GM03348 (cell line): ENCODE results near the gene ESR1.
A peak's percentile ranks its signal among the peaks of the same experiment; 100 is the strongest.

Source experiments
- DNase-seq: peaks from one replicate; pipeline ENCODE4 v3.0.0; 2012; ENCODE audit warnings: low spot score

The ESR1 gene

GRCh38 chr6:151807513-151808370, at the start of gene ESR1:
TSS of gene ESR1 (plus strand) at chr6:151807682. CDS start at chr6:151807913, 231 bp downstream.
- DNase-seq: peak; percentile 24

- DNase-seq: no peak
Measured at GRCh38 chr6:151760486-151760885, 47.0 kb upstream of the ESR1 start.

DNA sequence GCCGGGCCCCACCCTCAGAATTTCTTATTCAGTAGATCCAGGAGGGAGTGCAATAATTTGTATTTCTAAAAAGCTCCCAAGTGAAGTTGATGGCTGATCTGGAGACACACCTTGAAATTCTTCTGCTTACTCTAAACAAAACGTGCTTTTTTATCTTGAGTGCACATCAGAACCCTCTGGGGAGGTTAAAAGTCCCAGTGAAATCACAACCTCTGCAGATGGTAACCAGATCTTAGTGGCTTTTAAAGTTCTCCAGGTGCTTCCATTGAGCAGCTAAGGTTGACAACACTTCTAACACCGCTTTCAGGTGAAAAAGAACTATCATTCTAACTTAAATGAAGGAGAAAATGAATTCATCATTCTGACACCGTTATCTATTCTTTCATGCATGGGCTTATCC, 45.6 kb upstream of the ESR1 start:
- DNase-seq: no peak

- no peak for DNase-seq
Measured at GRCh38 chr6:151762817-151763216, 44.7 kb upstream of the ESR1 start.

- peak; percentile 52 for DNase-seq
Measured at GRCh38 chr6:151763303-151763702, 44.2 kb upstream of the ESR1 start.

DNA sequence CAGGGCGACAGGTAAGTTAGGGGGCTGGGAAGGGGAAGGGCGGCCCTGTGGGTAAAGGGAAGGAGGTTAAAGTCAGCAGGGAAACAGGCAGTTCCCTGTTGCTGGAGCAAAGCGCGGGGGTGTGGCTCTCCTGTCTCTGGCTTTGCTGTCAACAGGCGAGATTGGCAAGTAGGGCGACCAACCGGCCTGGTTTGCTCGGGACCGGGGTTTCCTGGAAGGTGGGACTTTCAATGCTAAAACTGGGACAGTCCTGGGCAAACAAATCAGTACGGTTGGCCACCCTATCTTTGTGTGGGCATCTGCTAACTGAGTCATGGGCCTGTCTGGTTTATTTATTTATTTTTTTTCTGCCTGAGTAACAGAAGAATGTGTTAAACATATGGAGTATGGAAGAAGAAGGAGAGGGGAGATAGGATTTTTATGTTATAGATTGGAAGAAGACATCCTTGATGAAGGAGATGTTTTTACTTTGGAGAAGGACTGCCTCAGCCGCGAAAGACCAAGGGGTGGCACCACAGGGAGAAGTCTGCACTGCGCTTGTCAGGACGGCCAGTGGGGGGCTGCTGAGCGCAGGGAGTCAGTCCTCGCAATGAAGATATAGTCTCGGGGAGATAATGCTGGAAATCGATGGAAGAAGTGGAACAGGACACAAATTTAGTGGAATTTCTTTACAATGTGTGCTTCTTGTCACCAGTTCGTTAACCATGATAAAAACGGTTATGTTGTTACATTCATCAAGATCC, 43.4 kb upstream of the ESR1 start:
- DNase-seq: peak; percentile 90

GRCh38 chr6:151765444-151765886, 42.0 kb upstream of the ESR1 start:
- DNase-seq: peak; percentile 83

- DNase-seq: no peak
Measured at GRCh38 chr6:151772446-151772845, 35.0 kb upstream of the ESR1 start.

DNA sequence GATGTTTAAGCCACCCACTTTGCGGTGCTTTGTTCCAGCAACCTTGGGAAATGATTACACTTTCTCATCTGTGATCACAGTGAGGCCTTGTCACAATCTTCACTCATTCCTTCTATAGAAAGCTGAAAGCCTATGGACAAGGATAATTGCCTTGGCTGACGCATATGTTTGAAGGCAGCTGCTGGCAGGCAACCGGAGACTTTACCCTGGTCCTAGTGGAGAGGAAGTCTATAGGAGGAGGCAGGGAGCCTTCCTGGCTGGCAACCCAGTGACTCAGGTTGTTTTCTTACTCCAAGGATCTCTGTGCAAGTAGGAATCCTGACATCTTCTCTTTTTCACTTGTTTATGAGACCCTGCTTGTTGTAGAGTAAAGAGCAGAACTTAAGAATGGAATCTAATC, 34.1 kb upstream of the ESR1 start:
- no peak for DNase-seq

DNA sequence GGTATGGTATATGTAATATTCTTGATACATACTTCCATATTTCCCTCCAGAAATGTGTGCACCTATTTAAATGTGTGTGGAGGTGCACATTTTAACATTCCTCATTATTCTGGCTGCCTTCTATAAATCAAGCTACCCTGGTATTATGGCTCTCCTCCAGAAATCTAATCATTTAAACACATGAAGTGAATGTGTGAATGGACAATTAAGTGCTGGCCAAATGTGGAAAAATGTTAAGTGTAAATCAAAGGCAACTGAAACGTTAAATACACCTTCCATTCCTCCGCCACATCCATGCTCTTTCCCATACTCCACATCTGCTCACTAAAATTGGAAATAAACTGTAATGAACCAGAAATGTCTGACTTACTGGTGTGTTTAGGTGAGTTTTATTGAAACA, 24.9 kb upstream of the ESR1 start:
- no peak for DNase-seq

DNA sequence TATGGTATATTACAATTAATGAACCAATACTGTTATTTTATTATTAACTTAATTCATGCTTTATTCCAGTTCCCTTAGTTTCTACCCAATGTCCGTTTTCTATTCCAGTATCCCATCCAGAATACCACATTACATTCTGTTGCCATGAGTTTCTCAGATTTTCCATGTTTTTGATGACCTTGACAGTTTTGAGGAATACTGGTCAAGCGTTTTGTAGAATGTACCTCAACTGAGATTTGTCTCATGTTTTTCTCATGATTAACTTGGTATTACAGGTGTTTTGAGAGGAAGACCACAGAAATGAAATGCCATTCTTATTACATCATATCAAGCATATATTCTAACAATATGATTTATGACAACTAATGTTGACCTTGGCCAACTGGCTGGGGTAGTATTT, 23.8 kb upstream of the ESR1 start:
- DNase-seq: no peak

GRCh38 chr6:151784441-151785214, 22.9 kb upstream of the ESR1 start:
- DNase-seq: no peak

DNA sequence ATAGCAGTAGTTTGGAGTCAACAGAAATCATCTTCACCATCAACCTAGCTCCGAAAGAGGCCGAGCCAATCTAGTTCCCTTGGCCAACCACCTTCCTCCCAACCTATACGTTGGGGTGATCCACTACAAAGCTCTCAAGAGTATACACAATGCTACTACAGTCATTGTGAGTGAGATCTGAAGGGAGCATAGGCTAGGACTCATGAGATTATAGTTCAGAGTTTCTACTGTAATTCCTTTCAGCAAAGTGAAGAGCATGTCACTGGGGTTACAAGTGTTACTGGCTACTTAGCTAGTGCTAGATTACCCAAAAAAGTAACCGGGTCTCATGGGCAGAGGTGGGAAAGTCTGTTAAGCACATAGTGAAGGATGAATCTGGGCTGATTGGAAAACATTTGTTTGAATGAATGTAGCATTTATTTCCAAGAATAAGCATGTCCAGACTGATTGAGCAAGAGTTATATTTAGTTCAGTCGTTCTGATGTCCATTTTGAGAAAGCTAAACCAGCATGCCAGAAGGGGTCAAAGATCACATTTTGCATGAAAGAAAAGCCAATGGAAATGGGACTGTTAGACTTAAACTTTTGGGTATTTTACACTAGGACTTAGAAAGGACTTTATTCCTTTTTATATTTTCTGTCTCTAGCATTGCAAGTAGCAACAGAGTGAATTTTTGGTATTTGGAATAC, 10.5 kb upstream of the ESR1 start:
- DNase-seq: no peak

DNA sequence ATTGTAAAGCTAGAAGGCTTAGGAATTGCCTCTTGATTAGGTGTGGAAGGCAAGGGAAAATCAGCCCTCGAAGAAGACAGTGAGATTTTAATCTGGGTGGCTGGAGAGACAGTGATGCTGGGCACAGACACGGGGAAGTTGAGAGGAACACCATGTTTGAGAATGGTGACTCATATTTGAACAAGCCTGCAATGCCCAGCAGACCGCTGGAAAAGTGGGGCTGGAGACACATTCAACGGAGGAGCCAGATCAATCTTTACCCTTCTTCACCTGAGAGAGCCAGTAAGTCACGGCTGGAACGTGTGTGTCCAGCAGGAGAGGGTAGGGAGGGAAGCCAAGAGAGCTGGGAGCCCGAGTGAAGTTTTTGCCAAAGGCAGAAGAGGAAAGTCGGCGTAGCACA, 3.7 kb upstream of the ESR1 start:
- DNase-seq: no peak

- no peak for DNase-seq
Measured at GRCh38 chr6:151804585-151805285, 2.7 kb upstream of the ESR1 start.

DNA sequence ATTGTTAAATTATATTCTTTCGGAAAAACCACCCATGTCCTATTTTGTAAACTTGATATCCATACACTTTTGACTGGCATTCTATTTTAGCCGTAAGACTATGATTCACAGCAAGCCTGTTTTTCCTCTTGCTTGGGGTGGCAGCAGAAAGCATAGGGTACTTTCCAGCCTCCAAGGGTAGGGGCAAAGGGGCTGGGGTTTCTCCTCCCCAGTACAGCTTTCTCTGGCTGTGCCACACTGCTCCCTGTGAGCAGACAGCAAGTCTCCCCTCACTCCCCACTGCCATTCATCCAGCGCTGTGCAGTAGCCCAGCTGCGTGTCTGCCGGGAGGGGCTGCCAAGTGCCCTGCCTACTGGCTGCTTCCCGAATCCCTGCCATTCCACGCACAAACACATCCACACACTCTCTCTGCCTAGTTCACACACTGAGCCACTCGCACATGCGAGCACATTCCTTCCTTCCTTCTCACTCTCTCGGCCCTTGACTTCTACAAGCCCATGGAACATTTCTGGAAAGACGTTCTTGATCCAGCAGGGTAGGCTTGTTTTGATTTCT, 2.1 kb upstream of the ESR1 start:
- peak; percentile 42 for DNase-seq

DNA sequence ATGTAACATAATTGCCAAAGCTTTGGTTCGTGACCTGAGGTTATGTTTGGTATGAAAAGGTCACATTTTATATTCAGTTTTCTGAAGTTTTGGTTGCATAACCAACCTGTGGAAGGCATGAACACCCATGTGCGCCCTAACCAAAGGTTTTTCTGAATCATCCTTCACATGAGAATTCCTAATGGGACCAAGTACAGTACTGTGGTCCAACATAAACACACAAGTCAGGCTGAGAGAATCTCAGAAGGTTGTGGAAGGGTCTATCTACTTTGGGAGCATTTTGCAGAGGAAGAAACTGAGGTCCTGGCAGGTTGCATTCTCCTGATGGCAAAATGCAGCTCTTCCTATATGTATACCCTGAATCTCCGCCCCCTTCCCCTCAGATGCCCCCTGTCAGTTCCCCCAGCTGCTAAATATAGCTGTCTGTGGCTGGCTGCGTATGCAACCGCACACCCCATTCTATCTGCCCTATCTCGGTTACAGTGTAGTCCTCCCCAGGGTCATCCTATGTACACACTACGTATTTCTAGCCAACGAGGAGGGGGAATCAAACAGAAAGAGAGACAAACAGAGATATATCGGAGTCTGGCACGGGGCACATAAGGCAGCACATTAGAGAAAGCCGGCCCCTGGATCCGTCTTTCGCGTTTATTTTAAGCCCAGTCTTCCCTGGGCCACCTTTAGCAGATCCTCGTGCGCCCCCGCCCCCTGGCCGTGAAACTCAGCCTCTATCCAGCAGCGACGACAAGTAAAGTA, 547 bp upstream of the ESR1 start:
- DNase-seq: no peak

DNA sequence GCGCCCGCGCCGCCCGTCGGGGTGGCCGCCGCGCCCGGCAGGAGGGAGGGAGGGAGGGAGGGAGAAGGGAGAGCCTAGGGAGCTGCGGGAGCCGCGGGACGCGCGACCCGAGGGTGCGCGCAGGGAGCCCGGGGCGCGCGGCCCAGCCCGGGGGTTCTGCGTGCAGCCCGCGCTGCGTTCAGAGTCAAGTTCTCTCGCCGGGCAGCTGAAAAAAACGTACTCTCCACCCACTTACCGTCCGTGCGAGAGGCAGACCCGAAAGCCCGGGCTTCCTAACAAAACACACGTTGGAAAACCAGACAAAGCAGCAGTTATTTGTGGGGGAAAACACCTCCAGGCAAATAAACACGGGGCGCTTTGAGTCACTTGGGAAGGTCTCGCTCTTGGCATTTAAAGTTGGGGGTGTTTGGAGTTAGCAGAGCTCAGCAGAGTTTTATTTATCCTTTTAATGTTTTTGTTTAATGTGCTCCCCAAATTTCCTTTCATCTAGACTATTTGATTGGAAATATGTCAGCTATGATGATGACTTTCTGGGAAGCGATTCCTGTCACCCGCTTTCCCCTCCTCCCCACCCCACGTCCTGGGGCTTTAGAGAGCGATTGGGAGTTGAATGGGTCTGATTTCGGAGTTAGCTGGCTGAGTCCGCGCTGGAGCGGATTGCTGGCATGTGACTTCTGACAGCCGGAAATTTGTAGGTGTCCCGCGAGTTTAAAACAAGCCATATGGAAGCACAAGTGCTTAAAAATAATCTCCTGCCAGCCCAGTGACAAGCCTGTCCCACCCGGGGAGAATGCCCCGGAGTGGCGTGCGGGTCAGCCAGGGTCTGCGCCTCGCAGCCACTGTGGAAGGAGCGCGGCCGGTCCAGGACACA, 1.1 kb downstream of the ESR1 start:
- DNase-seq: peak; percentile 40

- DNase-seq: no peak
Measured at GRCh38 chr6:151811081-151811480, 3.6 kb downstream of the ESR1 start.
